Thyroid gland (tissue), 4 donors: ENCODE data around the gene GFOD1. TPM values are rescaled to one million over a fixed set of nuclear protein-coding genes. Genes with fewer than 3 reads are reported as not detected.
"Not testable (repeated sequence)": the region's sequence is repeated elsewhere in the genome, so short reads cannot be mapped to it uniquely, and the experiment has no call there.

Experiments used
- DNase-seq, 2 donors: peaks; one replicate each; pipeline ENCODE4 v3.0.0-alpha.2; 2019
- H3K27ac ChIP-seq, 3 donors: fragments of 200-600 bp; sonication (generic); 1 replicate in 2 of 3; 2 replicates in 1 of 3; pipeline ENCODE4 v1.5.1; 2016 to 2019; ENCODE audit warnings: mild to moderate bottlenecking in 1 of 3, moderate library complexity in 1 of 3
- H3K27me3 ChIP-seq: fragments of 200-600 bp; sonication (generic); one replicate; pipeline ENCODE4 v1.5.1; 2019
- H3K36me3 ChIP-seq, 2 donors: fragments of 200-600 bp; sonication (generic); one replicate each; pipeline ENCODE4 v1.5.1; 2016 to 2019
- H3K4me1 ChIP-seq, 2 donors: fragments of 200-600 bp; sonication (generic); one replicate each; pipeline ENCODE4 v1.5.1; 2017 to 2019
- H3K4me3 ChIP-seq, 3 donors: fragments of 200-600 bp; sonication (generic); replicated peaks in 1 of 3; 1 replicate in 2 of 3; 2 replicates in 1 of 3; pipeline ENCODE4 v1.5.1; 2016; ENCODE audit warnings: mild to moderate bottlenecking in 1 of 3
- H3K9me3 ChIP-seq: fragments of 200-600 bp; sonication (generic); one replicate; pipeline ENCODE4 v1.5.1; 2017
- POLR2A ChIP-seq, 2 donors: fragments of 450-650 bp; IDR thresholded peaks; one replicate each; pipeline ENCODE4 v1.6.1; 2017; ENCODE audit warnings: antibody characterized with exemption in 2 of 2, mild to moderate bottlenecking in 2 of 2, moderate library complexity in 1 of 2
- WGBS, 2 donors: methylation state at CpG; one replicate each; pipeline ENCODE4 v1.1.5; 2017; 5-methylcytosine and 5-hydroxymethylcytosine counted together
- intact Hi-C: fragments of 100-400 bp; cut with DNase I; formaldehyde crosslinking; loops from one replicate; pipeline ENCODE4 v1.15.1; 2023
- total RNA-seq, 4 donors: library from RNA; depleted of rRNA; stranded (reverse); fragments of >200 nt; gene quantifications; one replicate each; pipeline ENCODE4 v1.2.3, GENCODE V29; 2016
- TF ChIP-seq, protein P1 (sequence below), 6 experiments: fragments of 200-600 bp in 3 of 6; fragments of 450-650 bp in 3 of 6; sonication (generic) in 3 of 6; IDR thresholded peaks; one replicate each; pipeline ENCODE4 v1.5.1; 2016 to 2019; ENCODE audit warnings: antibody characterized with exemption in 6 of 6, mild to moderate bottlenecking in 2 of 6, inconsistent platforms in 1 of 6, moderate library complexity in 1 of 6

GFOD1 gene
- total RNA-seq, 4 donors from 2014 or later: 4.2 to 18.4 (median 8.5) TPM

- WGBS, 2 donors: 20 to 24% methylated on average over 9 of the region's 9 CpGs
- Histone ChIP-seq H3K4me3 (no peak overlapping the region), H3K4me1 (peaks cover 0 to 8% of the 10 kb centered on the region in 2 donors), H3K27me3 (no peaks in the 10 kb centered on the region), H3K27ac (peak overlapping the region in 2 of 3 donors; percentile 27 to 33), H3K36me3 (no peaks in the 10 kb centered on the region), H3K9me3 (no peaks in the 10 kb centered on the region)
- TF ChIP-seq, protein P1, sequence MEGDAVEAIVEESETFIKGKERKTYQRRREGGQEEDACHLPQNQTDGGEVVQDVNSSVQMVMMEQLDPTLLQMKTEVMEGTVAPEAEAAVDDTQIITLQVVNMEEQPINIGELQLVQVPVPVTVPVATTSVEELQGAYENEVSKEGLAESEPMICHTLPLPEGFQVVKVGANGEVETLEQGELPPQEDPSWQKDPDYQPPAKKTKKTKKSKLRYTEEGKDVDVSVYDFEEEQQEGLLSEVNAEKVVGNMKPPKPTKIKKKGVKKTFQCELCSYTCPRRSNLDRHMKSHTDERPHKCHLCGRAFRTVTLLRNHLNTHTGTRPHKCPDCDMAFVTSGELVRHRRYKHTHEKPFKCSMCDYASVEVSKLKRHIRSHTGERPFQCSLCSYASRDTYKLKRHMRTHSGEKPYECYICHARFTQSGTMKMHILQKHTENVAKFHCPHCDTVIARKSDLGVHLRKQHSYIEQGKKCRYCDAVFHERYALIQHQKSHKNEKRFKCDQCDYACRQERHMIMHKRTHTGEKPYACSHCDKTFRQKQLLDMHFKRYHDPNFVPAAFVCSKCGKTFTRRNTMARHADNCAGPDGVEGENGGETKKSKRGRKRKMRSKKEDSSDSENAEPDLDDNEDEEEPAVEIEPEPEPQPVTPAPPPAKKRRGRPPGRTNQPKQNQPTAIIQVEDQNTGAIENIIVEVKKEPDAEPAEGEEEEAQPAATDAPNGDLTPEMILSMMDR (IDR thresholded peaks at IDR 0.05): no peak
- TF ChIP-seq POLR2A (IDR thresholded peaks at IDR 0.05): no peak
- intact Hi-C loops: no loop called here
- peak; percentile 80 to 89 for DNase-seq
These were observed 42.2 kb downstream of the GFOD1 start for GRCh38 chr6:13445005-13445743.

DNA sequence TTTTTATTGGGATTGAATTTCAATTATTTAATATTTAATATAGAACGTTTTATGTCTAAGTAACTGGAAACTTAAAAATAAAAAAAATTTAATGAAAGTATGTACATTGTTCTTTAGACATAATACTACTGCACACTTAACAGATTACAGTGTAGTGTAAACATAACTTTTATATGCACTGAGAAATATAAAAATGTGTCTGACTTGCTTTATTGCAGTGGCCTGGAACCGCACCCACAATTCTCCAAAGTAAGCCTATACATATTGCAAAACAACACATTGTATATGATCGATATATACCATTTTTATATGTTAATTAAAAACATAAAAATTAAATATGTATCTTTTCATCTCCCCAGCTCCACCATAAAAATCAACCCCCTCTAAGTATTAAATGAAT, 42.8 kb downstream of the GFOD1 start:
- H3K9me3 ChIP-seq: no peaks in the 10 kb centered on the region
- H3K4me1 ChIP-seq: peaks cover 0 to 8% of the 10 kb centered on the region in 2 donors
- whole genome bisulfite sequencing, 2 donors: 89 to 90% methylated on average over 3 of the region's 3 CpGs
- H3K27me3 ChIP-seq: no peaks in the 10 kb centered on the region
- no peak for DNase-seq
- TF ChIP-seq POLR2A (IDR thresholded peaks at IDR 0.05): no peak
- TF ChIP-seq, protein P1 (IDR thresholded peaks at IDR 0.05): no peak
- intact Hi-C loops: no loop called here
- H3K4me3 ChIP-seq: no peak overlapping the region
- no peak overlapping the region for H3K27ac ChIP-seq
- H3K36me3 ChIP-seq: no peaks in the 10 kb centered on the region

DNA sequence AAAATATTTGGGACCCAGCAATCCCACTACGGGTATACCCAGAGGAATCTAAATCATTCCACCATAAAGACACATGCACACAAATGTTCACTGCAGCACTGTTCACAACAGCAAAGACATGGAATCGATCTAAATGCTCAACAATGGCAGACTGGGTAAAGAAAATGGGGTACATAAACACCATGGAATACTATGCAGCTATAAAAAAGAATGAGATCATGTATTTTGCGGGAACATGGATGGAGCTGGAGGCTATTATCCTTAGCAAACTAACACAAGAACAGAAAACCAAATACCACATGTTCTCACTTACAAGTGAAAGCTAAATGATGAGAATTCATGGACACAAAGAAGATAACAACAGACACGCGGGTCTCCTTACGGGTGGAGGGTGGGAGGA, 43.4 kb downstream of the GFOD1 start:
- DNase-seq, H3K27ac ChIP-seq, H3K9me3 ChIP-seq, H3K4me3 ChIP-seq, H3K27me3 ChIP-seq, H3K4me1 ChIP-seq, H3K36me3 ChIP-seq, intact Hi-C loops: not testable (repeated sequence)
- 97% methylated on average over 6 of the region's 6 CpGs for WGBS, 2 donors

- TF ChIP-seq, protein P1 (IDR thresholded peaks at IDR 0.05): no peak
- no peak for TF ChIP-seq POLR2A (IDR thresholded peaks at IDR 0.05)
- DNase-seq: no peak
- intact Hi-C loops: no loop called here
- no peaks in the 10 kb centered on the region for H3K9me3 ChIP-seq
- no peak overlapping the region for H3K4me3 ChIP-seq
- peaks cover 0 to 8% of the 10 kb centered on the region in 2 donors for H3K4me1 ChIP-seq
- H3K36me3 ChIP-seq: no peaks in the 10 kb centered on the region
- no peak overlapping the region for H3K27ac ChIP-seq
- 88 to 89% methylated on average over 4 of the region's 4 CpGs for WGBS, 2 donors
- no peaks in the 10 kb centered on the region for H3K27me3 ChIP-seq
These were observed 45.6 kb downstream of the GFOD1 start for GRCh38 chr6:13441778-13442177.

- intact Hi-C loops: no loop called here
- H3K9me3 ChIP-seq: no peaks in the 10 kb centered on the region
- no peak overlapping the region for H3K4me3 ChIP-seq
- 100% methylated on average over 1 of the region's 1 CpG for WGBS, 2 donors
- no peaks in the 10 kb centered on the region for H3K27me3 ChIP-seq
- H3K27ac ChIP-seq: no peak overlapping the region
- H3K36me3 ChIP-seq: no peaks in the 10 kb centered on the region
- DNase-seq: no peak
- peaks cover 0 to under 1% of the 10 kb centered on the region in 2 donors for H3K4me1 ChIP-seq
- TF ChIP-seq, protein P1 (IDR thresholded peaks at IDR 0.05): no peak
- no peak for TF ChIP-seq POLR2A (IDR thresholded peaks at IDR 0.05)
These were observed 47.8 kb downstream of the GFOD1 start for GRCh38 chr6:13439644-13440043.
